ENCODE measurements around the gene NID2.

The NID2 gene

GRCh38 chr14:52052288-52052943, 16.4 kb downstream of the NID2 start:
- DNase-seq (ENCODE audit: low read depth), result peak; percentile 72

DNA sequence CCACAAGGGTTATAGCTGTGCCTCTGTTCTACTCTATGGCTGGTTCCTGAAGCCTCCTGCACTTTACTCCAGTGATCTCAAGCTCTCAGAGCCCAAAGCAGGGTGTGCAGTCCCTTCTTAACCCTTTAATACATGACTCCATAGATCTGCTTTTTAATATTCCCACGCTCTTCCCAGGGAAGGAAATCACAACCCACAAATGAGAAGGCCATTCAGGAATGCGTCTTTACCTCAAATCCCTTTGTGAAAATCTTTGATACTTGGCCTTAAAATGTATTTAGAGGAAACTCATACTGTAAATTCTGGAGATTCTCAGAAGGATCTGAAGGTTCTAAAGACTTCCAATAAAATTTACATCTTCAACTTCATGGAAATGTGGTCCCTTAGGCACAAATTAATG, 17.0 kb downstream of the NID2 start:
- no peak for DNase-seq (ENCODE audit: low read depth)

DNA sequence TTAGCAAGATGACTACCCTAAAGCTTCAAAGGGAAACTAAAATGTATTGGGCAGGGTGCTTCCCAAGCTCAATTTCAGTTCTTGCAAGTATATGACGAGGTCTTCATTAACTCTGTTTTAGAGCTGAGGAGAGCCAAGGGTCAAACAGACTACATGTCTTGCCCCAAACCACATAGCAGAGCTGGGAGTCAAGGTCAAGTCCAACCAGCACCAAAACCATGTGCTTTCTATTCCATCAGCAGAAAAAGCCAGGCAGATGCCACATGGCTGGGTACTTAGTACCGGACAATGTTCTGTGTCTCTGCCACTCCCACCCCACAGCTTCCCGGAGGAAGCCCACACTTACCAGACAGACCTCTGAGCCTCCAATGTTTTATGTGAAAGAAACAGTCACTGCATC, 17.6 kb downstream of the NID2 start:
- DNase-seq (ENCODE audit: low read depth), result no peak

DNA sequence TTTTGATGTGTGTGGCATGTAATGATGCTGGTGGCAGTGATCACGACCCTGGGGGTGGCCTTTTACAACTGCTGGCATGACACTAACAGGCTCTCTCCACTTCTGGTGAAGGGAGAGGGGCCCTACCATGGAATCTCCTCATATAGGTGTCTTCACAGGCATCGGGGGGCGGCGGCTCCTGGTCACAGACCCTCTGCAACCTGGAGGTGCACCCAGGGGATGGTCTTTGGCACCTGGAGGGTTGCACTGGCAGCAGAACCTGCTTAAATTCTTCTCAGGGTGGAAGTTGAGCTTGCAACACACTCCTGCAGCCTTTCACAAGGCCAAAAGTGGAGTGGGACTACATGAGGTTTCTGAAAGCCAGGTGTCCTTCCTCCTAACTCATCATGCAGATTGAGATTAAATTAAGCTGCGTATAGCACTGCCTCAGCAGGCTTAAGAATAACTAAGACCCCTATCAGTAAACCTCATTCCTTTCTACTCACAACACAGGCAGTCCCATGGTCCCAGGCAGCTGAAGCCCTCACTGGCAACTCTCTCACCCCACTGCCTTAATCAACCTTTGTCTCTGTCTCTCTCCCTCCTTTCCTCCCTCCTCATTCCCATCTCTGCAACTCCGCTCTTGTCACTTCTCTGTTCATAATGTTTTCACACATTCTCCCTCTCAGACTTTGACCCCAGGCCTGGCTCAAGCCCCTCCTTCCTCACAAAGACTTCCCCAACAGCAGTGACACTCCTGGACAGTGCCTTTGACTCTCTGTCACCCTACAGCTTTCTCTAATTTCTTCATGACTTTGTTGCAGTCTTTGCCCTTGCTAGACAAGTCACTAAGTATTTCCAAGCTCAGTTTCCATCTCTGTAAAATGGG, 18.9 kb downstream of the NID2 start:
- no peak for DNase-seq (ENCODE audit: low read depth)

- DNase-seq (ENCODE audit: low read depth), result no peak
Measured at GRCh38 chr14:52049271-52049670, 19.6 kb downstream of the NID2 start.

- DNase-seq (ENCODE audit: low read depth), result peak; percentile 71
Measured at GRCh38 chr14:52048641-52049204, 20.1 kb downstream of the NID2 start.

- no peak for DNase-seq (ENCODE audit: low read depth)
Measured at GRCh38 chr14:52048116-52048515, 20.7 kb downstream of the NID2 start.

- DNase-seq (ENCODE audit: low read depth), result no peak
Measured at GRCh38 chr14:52046376-52046917, 22.4 kb downstream of the NID2 start.

- peak; percentile 87 for DNase-seq (ENCODE audit: low read depth)
Measured at GRCh38 chr14:52044791-52045522, 23.9 kb downstream of the NID2 start.

- no peak for DNase-seq (ENCODE audit: low read depth)
Measured at GRCh38 chr14:52043690-52044089, 25.2 kb downstream of the NID2 start.

DNA sequence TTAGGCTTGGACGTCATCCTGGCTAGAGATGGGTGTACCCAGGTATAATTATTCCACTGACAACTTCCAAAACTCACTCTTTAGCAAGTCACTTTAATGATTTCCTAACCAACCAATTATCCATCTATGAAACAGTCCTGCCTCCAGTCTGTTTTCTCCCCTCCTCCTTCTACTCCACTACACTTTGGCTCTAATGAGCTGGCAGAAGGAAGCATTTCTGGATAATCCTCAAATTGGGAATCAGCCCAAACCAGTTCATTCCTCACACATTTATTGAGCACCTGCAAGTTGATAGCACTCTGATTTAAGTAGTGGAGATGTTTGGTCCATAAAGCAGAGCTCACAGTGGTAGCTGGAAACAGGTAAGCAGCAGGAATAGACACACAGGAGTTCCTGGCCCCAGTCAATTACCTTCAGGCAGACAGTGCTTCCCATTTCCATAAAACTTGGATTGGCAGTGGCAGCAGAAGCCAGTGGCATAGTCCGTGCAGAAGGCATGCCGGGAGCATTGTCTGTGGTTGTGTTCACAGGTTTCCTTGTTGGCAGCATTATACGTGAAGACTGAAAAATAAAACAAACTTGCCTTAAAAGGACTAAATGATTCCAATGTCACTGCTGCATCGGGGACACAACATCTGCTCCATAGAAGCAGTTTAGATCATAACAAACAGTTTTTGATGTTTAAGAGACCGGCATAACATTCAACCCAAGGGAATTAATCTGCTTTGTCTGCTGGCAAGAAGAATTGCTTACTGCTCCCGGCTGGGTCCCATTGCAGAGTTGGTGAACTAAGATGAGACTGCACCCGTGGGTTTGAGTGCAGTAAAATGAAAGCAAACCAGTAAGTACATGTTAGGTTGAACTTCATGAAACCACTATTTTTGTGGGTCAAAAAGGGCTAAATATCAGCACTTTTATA, 26.2 kb downstream of the NID2 start:
- no peak for DNase-seq (ENCODE audit: low read depth)

GRCh38 chr14:52040598-52040997, 28.3 kb downstream of the NID2 start:
- DNase-seq (ENCODE audit: low read depth), result no peak

- DNase-seq (ENCODE audit: low read depth), result no peak
Measured at GRCh38 chr14:52039124-52039815, 29.6 kb downstream of the NID2 start.

- peak; percentile 33 for DNase-seq (ENCODE audit: low read depth)
Measured at GRCh38 chr14:52033101-52033642, 35.7 kb downstream of the NID2 start.

GRCh38 chr14:52032204-52032801, 36.6 kb downstream of the NID2 start:
- peak; percentile 35 for DNase-seq (ENCODE audit: low read depth)

DNA sequence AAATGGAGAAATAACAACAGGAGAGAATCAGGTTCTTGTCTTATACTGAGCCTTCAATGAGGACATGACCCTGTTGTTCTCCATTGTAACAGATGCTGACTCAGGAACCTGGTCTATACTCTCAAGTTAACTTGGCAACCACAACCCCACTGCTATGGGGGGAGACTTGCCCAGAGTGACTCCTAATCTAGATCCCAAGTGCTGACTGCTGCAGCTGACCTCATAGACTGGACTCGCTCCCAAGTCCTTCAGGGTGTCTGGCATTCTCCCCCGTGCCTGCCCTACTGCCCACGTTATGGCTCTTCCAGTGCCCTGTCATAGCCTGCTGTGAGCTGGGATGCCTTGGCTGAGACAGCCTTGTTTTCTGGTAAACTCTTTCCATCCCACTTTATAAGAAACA, 37.1 kb downstream of the NID2 start:
- DNase-seq (ENCODE audit: low read depth), result peak; percentile 91

DNA sequence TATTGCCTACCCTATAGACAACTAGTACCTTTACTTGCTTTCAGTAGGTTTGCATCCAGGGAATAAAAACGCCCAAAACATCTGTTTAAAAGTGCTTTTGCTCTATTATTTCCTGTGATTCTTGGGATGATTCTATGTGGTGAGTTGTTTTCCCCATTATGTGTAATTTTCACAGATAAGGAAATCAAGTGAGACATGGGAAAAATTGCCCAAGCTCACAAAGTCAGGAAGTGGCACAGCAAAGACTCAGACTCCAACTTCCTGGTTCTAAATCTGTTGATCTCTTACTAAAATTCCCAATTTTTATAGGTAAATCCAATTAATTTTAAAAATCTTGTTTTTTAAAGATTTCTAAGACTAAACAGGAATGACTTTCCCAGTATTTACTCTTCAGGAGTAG, 39.0 kb downstream of the NID2 start:
- no peak for DNase-seq (ENCODE audit: low read depth)

DNA sequence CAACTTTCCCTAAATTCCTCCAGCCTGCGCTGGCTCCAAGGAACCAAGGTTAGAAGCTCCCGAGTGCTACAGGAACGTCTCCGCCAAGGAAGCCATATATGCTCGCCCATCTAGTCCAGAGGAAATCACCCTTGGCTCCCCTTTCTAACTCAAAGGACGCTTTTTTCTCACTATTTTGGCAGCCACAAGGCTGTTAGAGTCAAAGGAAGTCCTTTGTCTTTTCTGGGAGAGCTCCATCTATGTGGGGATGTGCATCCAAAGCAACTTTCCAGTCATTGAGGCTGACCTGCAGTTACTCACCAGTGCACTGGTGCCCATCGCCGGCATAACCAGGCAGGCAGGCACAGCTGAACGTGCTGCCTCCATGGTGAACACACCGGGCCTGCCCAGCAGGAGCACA, 42.0 kb downstream of the NID2 start:
- DNase-seq (ENCODE audit: low read depth), result no peak

GRCh38 chr14:52026017-52026660, 42.7 kb downstream of the NID2 start:
- no peak for DNase-seq (ENCODE audit: low read depth)
